Body of pancreas (tissue), 4 donors: ENCODE data around the gene GPR142. TPM values are rescaled to one million over a fixed set of nuclear protein-coding genes. Genes with fewer than 3 reads are reported as not detected.

Experiments
- ATAC-seq: fragments of 150-250 bp; one replicate; pipeline ENCODE4 v1.9.1; 2016
- DNase-seq, 4 donors: peaks; one replicate each; pipeline ENCODE4 v3.0.0-alpha.2; 2019
- H3K27ac ChIP-seq, 4 donors: fragments of 200-600 bp; sonication (generic); 1 replicate in 3 of 4; 2 replicates in 1 of 4; pipeline versions ENCODE4 v1.5.1 to v1.6.1; 2016 to 2019; ENCODE audit warnings: mild to moderate bottlenecking in 1 of 4, mixed read lengths in 1 of 4, moderate library complexity in 1 of 4
- H3K27me3 ChIP-seq, 2 donors: fragments of 200-600 bp; sonication (generic); one replicate each; pipeline ENCODE4 v1.6.0; 2016; ENCODE audit warnings: mild to moderate bottlenecking in 1 of 2
- H3K36me3 ChIP-seq, 2 donors: fragments of 200-600 bp; sonication (generic); replicated peaks in 1 of 2; 2 replicates each; pipeline ENCODE4 v1.5.1; 2016; ENCODE audit warnings: low read depth in 2 of 2; ENCODE audit not compliant: insufficient read depth in 1 of 2
- H3K4me1 ChIP-seq: fragments of 200-600 bp; sonication (generic); one replicate; pipeline ENCODE4 v1.6.0; 2016
- H3K4me3 ChIP-seq, 2 donors: fragments of 200-600 bp; sonication (generic); 1 replicate in 1 of 2; 2 replicates in 1 of 2; pipeline ENCODE4 v1.5.1; 2016 to 2019
- H3K9me3 ChIP-seq, 3 donors: fragments of 200-600 bp; sonication (generic); 1 replicate in 2 of 3; 2 replicates in 1 of 3; pipeline ENCODE4 v1.5.1; 2016
- CTCF ChIP-seq, 7 experiments: fragments of 450-650 bp in 4 of 7; fragments of 200-600 bp in 3 of 7; sonication (generic) in 3 of 7; IDR thresholded peaks; one replicate each; pipeline ENCODE4 v1.5.1; 2016 to 2019; ENCODE audit warnings: antibody characterized with exemption in 7 of 7
- POLR2A ChIP-seq, 3 donors: fragments of 450-650 bp; IDR thresholded peaks; one replicate each; pipeline ENCODE4 v1.6.1; 2016; ENCODE audit warnings: antibody characterized with exemption in 3 of 3, mild to moderate bottlenecking in 2 of 3
- WGBS, 2 donors: methylation state at CpG; one replicate each; pipeline ENCODE4 v1.1.5; 2017; 5-methylcytosine and 5-hydroxymethylcytosine counted together
- intact Hi-C: fragments of 100-400 bp; cut with DNase I; formaldehyde crosslinking; loops from one replicate; pipeline ENCODE4 v1.15.1; 2023
- total RNA-seq, 2 donors: library from RNA; depleted of rRNA; stranded (reverse); fragments of >200 nt; gene quantifications; one replicate each; pipeline ENCODE4 v1.1.0, GENCODE V29; 2016

Gene GPR142
- total RNA-seq, 2 donors from 2014 or later, result 0.52 to 0.66 TPM

DNA sequence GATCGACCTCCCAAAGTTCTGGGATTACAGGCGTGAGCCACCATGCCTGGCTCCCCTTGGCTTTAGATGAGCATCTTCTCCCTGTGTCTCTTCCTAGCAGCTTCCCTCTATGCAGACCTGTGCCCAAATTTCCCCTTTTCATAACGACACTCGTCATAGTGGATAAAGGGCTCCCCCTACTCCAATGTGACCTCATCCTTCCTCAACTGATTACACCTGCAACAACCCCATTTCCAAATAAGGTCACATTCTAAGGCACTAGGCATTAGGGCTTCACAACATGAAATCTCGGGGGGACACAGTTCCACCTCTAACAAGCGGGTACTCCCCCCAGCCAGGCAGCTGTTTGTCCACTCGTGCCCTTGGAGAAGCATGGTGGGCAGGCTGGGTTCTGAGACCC lies 31.0 kb upstream of the GPR142 start:
- DNase-seq (no peak), ATAC-seq (no peak)
- H3K36me3 ChIP-seq, result no peaks in the 10 kb centered on the region
- H3K27ac ChIP-seq, result no peak overlapping the region
- H3K4me3 ChIP-seq, result no peak overlapping the region
- intact Hi-C loops, result no loop called here
- no peak for TF ChIP-seq CTCF (IDR thresholded peaks at IDR 0.05)
- TF ChIP-seq POLR2A (IDR thresholded peaks at IDR 0.05), result no peak
- H3K27me3 ChIP-seq, result no peaks in the 10 kb centered on the region
- no peaks in the 10 kb centered on the region for H3K9me3 ChIP-seq
- H3K4me1 ChIP-seq, result no peaks in the 10 kb centered on the region
- WGBS, 2 donors, result 63 to 73% methylated on average over 7 of the region's 7 CpGs

- Histone ChIP-seq H3K4me1 (no peaks in the 10 kb centered on the region), H3K4me3 (no peak overlapping the region), H3K36me3 (no peaks in the 10 kb centered on the region), H3K9me3 (no peaks in the 10 kb centered on the region), H3K27me3 (no peaks in the 10 kb centered on the region), H3K27ac (no peak overlapping the region)
- 41 to 44% methylated on average over 12 of the region's 12 CpGs for WGBS, 2 donors
- DNase-seq (no peak), ATAC-seq (no peak)
- intact Hi-C loops, result no loop called here
- TF ChIP-seq CTCF (IDR thresholded peaks at IDR 0.05) (no peak), POLR2A (IDR thresholded peaks at IDR 0.05) (no peak)
These were observed 29.3 kb upstream of the GPR142 start for GRCh38 chr17:74337834-74338500.

GRCh38 chr17:74339537-74340195 lies 27.6 kb upstream of the GPR142 start:
- ATAC-seq, result no peak
- H3K4me3 ChIP-seq, result no peak overlapping the region
- no peaks in the 10 kb centered on the region for H3K36me3 ChIP-seq
- WGBS, 2 donors, result 62 to 79% methylated on average over 9 to 19 of the region's 19 CpGs
- H3K4me1 ChIP-seq, result no peaks in the 10 kb centered on the region
- no peak for DNase-seq
- no peaks in the 10 kb centered on the region for H3K27me3 ChIP-seq
- H3K27ac ChIP-seq, result no peak overlapping the region
- no peaks in the 10 kb centered on the region for H3K9me3 ChIP-seq
- TF ChIP-seq POLR2A (IDR thresholded peaks at IDR 0.05) (no peak), CTCF (IDR thresholded peaks at IDR 0.05) (no peak)
- intact Hi-C loops, result no loop called here

GRCh38 chr17:74340470-74341023 lies 26.8 kb upstream of the GPR142 start:
- no peaks in the 10 kb centered on the region for H3K27me3 ChIP-seq
- H3K27ac ChIP-seq, result no peak overlapping the region
- H3K4me1 ChIP-seq, result no peaks in the 10 kb centered on the region
- ATAC-seq (no peak), DNase-seq (no peak)
- H3K9me3 ChIP-seq, result no peaks in the 10 kb centered on the region
- H3K4me3 ChIP-seq, result no peak overlapping the region
- no peaks in the 10 kb centered on the region for H3K36me3 ChIP-seq
- intact Hi-C loops, result no loop called here
- WGBS, 2 donors, result 33 to 55% methylated on average over 1 to 13 of the region's 13 CpGs
- TF ChIP-seq CTCF (IDR thresholded peaks at IDR 0.05) (no peak), POLR2A (IDR thresholded peaks at IDR 0.05) (no peak)
